Measurements from ENCODE around the gene SEL1L.

- no peak for TF ChIP-seq ELF1 (IDR thresholded peaks at IDR 0.05)
- TF ChIP-seq EP300 (IDR thresholded peaks at IDR 0.05; ENCODE audit: borderline replicate concordance in 1 of 2, low read depth in 1 of 2, low read length in 1 of 2), result no peak
- TF ChIP-seq POLR2AphosphoS5 (IDR thresholded peaks at IDR 0.05; ENCODE audit: low read depth, low read length), result no peak
Observed at GRCh38 chr14:81452341-81453133, 81.1 kb downstream of the SEL1L start.

All from SK-N-SH (cell line).